GM13976 (cell line): ENCODE data around the gene DDX51.

Experiments
- DNase-seq: peaks from one replicate; pipeline ENCODE4 v3.0.0; 2012; ENCODE audit warnings: low spot score
- CTCF ChIP-seq: IDR thresholded peaks from 2 replicates; pipeline ENCODE4 v1.5.1; 2012; ENCODE audit warnings: borderline replicate concordance, mild to moderate bottlenecking; ENCODE audit not compliant: insufficient read depth; ENCODE audit errors: extremely low read depth, missing control alignments, control extremely low read depth
- in situ Hi-C: fragments of 300-500 bp; cut with MboI; formaldehyde crosslinking; loops from one replicate; pipeline ENCODE4 v1.12.0; 2022; ENCODE audit warnings: low sequenced_read_pairs, mixed read lengths, inconsistent platforms; ENCODE audit not compliant: unreplicated experiment

The DDX51 gene

GRCh38 chr12:132182711-132183365 lies 38.7 kb upstream of the DDX51 start:
- in situ Hi-C loops = no loop called here
- TF ChIP-seq CTCF = no peak
- DNase-seq = no peak

DNA sequence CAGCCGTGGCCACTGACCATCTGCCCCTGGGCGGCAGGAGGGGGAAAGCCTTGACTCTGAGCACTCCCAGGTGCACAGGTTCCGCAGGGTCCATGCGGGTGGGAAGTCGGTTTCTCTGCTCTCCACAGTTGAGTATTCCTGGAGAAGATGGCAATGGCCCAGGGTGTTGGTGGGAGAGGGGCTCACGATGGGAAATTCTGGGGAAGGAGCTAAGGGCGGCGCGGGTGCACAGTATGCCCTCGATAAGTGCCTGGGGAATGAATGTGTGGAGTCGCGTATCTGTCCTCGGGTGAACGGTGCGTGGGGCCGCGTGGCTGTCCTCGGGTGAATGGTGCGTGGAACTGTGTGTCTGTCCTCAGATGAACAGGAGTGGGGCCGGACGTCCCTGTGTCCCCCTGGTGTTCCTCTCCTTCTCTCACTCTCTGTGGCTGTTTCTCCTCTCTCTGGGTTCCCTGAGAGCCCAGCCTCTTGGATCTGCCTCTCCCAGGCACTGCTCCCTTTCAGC lies 38.1 kb upstream of the DDX51 start:
- in situ Hi-C loops = no loop called here
- TF ChIP-seq CTCF = no peak
- DNase-seq = no peak

GRCh38 chr12:132181570-132182200 lies 37.6 kb upstream of the DDX51 start:
- in situ Hi-C loops = no loop called here
- no peak for TF ChIP-seq CTCF
- DNase-seq = no peak

DNA sequence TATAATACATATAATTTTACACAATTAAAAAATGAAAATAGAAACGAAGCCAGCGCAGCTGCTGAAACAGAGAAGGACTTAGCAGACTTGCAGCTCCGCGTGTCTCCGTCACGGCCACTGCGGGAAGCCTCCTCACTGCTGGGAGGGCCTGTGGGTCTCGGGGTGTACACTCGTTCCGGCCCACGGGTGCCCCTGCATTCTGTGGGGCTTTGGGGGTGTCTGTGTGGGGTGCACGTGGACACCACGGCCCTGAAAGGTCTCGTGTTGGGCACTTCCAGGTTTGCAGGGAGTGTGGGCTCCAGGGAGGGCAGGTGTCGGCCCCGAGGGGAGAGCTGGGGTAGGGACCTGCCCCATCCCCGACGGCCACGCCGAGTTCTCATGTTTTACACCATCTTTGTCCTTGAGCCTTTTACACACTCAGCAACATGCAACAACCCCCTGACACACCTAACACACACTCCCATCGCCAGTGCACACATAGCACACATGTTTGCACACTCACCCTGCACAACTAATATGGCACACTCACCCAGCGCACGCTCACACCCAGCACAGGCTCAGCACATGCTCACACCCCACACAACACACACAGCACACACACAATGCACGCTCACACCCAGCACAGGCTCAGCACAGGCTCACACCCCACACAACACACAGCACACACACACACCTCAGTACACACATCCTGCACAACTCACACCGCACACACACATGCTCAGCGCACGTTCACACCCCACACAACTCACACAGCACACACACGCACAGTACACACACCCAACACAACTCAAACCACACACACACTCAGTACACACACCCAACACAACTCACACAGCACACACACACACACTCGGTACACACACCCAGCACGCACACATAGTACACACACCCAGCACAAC lies 36.8 kb upstream of the DDX51 start:
- in situ Hi-C loops = no loop called here
- no peak for DNase-seq
- TF ChIP-seq CTCF = no peak

DNA sequence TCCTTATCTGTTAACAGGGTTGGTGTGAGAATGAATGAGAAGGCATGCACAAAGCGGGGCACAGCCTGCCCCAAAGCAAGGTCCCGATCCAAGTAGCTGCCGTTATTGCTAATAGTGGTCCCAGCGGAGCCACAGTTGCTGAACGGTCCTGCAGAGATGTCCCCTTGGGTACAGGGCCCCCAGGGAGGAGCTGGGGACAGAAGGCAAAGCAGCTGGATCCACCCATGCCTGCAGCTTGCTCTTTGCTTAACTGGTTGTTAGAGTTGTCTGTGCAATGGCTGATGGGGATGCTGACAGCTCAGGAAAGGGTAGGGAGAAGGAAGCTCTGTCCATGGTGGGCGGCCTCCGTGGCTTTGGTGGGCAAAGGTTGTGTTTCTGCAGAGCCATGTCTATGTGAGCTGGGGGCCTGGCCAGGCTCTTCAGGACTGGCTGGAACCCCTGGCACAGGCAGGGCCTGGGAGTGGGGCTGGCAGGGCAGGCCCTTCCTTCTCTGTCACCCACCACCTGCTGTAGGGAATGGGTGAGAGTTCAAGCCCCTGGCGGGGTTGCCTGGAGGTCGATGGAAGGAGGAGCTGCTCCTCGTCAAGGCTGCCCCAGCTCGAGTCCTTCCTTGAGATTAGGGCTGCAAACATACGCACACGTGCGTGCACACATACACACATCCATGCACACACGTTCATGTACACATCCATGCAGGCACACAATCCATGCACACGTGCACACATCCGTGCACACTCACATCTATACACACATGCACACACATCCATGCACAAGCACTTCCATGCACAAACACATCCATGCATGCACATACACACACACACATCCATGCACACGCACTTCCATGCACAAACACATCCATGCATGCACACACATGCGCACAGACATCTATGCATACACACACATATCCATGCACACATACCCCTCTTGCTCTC lies 35.6 kb upstream of the DDX51 start:
- no peak for DNase-seq
- no peak for TF ChIP-seq CTCF
- in situ Hi-C loops = no loop called here
